Keratinocyte (primary cell): ENCODE results near the gene APOBEC4.
A peak's percentile ranks its signal among the peaks of the same experiment; 100 is the strongest.

Experiments used
- CTCF ChIP-seq, 3 experiments: IDR thresholded peaks in 1 of 3; conservative IDR thresholded peaks in 1 of 3; optimal IDR thresholded peaks in 1 of 3; 2 replicates in 2 of 3; 3 replicates in 1 of 3; pipeline versions ENCODE3 to v1.5.1; 2011; ENCODE audit warnings: low read length in 3 of 3, mild to moderate bottlenecking in 3 of 3, moderate library complexity in 2 of 3, control low read depth in 1 of 3, inconsistent platforms in 1 of 3; ENCODE audit not compliant: insufficient read depth in 2 of 3; ENCODE audit errors: extremely low read depth in 1 of 3
- EZH2 ChIP-seq: IDR thresholded peaks from one replicate; pipeline ENCODE4 v1.6.1; 2012; ENCODE audit warnings: inconsistent platforms, mild to moderate bottlenecking, low read length, moderate library complexity

- TF ChIP-seq CTCF (optimal IDR thresholded peaks at IDR 0.05 in 1 of 3, IDR thresholded peaks at IDR 0.05 in 1 of 3, conservative IDR thresholded peaks at IDR 0.05 in 1 of 3; ENCODE audit: extremely low read depth in 1 of 3, insufficient read depth in 2 of 3, low read length in 3 of 3) (peak in 1 of 3 experiments; percentile 11), EZH2 (no peak)
These were observed 17.1 kb upstream of the APOBEC4 start for GRCh38 chr1:183670169-183670568.
